Heart right ventricle (tissue), 16 donors: ENCODE measurements around the gene SPEG. TPM values are rescaled to one million over a fixed set of nuclear protein-coding genes. Genes with fewer than 3 reads are reported as not detected.

Experiments used
- ATAC-seq, 8 donors: fragments of 200-7000 bp; cut with Tn5 transposase; one replicate each; pipeline ENCODE4 v1.9.1; 2020; ENCODE audit warnings: mild to moderate bottlenecking in 8 of 8, moderate library complexity in 8 of 8, moderate number of reproducible peaks in 1 of 8
- DNase-seq, 2 donors: peaks; one replicate each; pipeline ENCODE4 v3.0.0-alpha.2; 2020
- H3K27ac ChIP-seq, 10 donors: fragments of 200-600 bp; sonication (generic) in 2 of 10; one replicate each; pipeline versions ENCODE4 v1.5.0 to v1.8.0; 2020 to 2022; ENCODE audit warnings: mild to moderate bottlenecking in 3 of 10
- H3K27me3 ChIP-seq, 7 donors: fragments of 200-600 bp; one replicate each; pipeline ENCODE4 v1.8.0; 2021 to 2022; ENCODE audit warnings: mild to moderate bottlenecking in 2 of 7
- H3K36me3 ChIP-seq, 9 donors: fragments of 200-600 bp; sonication (generic) in 1 of 9; one replicate each; pipeline versions ENCODE4 v1.5.0 to v1.8.0; 2020 to 2022; ENCODE audit warnings: mild to moderate bottlenecking in 2 of 9
- H3K4me1 ChIP-seq, 9 donors: fragments of 200-600 bp; sonication (generic) in 1 of 9; one replicate each; pipeline versions ENCODE4 v1.5.0 to v1.8.0; 2020 to 2022; ENCODE audit warnings: mild to moderate bottlenecking in 4 of 9
- H3K4me3 ChIP-seq, 10 donors: fragments of 200-600 bp; sonication (generic) in 2 of 10; one replicate each; pipeline versions ENCODE4 v1.5.0 to v1.8.0; 2020 to 2022; ENCODE audit warnings: mild to moderate bottlenecking in 7 of 10, moderate library complexity in 2 of 10
- H3K9me3 ChIP-seq, 11 donors: fragments of 200-600 bp in 10 of 11; sonication (generic) in 2 of 11; one replicate each; pipeline versions ENCODE4 v1.5.0 to v1.8.0; 2013 to 2022; ENCODE audit warnings: mild to moderate bottlenecking in 2 of 11, control low read depth in 1 of 11, moderate library complexity in 1 of 11
- WGBS, 2 donors: extraction: QIAGEN DNeasy Blood & Tissue Kit; methylation state at CpG; one replicate each; pipeline ENCODE4 v1.1.7; 2013; ENCODE audit warnings: inconsistent platforms in 1 of 2; 5-methylcytosine and 5-hydroxymethylcytosine counted together
- intact Hi-C, 10 donors: fragments of 100-400 bp; cut with DNase I; formaldehyde crosslinking; loops; one replicate each; pipeline versions ENCODE4 v1.11.1 to v1.14.2; 2022
- polyA plus RNA-seq, 2 donors: library from polyadenylated mRNA; stranded (reverse); fragments of 200-250 nt; gene quantifications; one replicate each; pipeline ENCODE4 v1.2.3, GENCODE V29; 2013
- total RNA-seq, 10 donors: library from RNA; stranded (reverse); fragmentation: NEBNext Ultra II Directional in 3 of 10; extraction: Animal tissue kit (Norgen Biotek cat#: 25700) in 3 of 10; gene quantifications; one replicate each; pipeline versions ENCODE4 v1.2.1 to v1.2.4, GENCODE V29; 2021 to 2023
- TF ChIP-seq, protein P1 (sequence below), 9 donors: fragments of 200-600 bp; sonication (generic) in 2 of 9; IDR thresholded peaks; one replicate each; pipeline versions ENCODE4 v1.5.0 to v1.8.0; 2021 to 2022; ENCODE audit warnings: antibody characterized with exemption in 9 of 9, mild to moderate bottlenecking in 5 of 9, moderate library complexity in 1 of 9
- donor health status: Arrhythmogenic right ventricular cardiomyopathy.
- donor health status: ischemic (EF 13 %, LVEDD 7.1; RV severe dilation, severe dysfunction).
- donor health status: healthy with polysubstance abuse.
- donor health status: DM: no; HTN: yes; CAD: no.
- donor health status: DM: no; HTN: no; CAD: no.
- donor health status: ischemic (EF 25% LVEDD 6.9; RV normal size, moderate dysfunction).
- donor health status: ischemic (EF 25% LVEDD 5.7; RV mildly dilated, moderate dysfunction).
- donor health status: healthy.
- donor health status: DM: yes; HTN: yes; CAD: no.
- donor health status: Ischemic cardiomyopathy.
- donor health status: ischemic (EF 35%, LVEDD 5.7; RV mildly dilated, moderate dysfunction).
- donor health status: nonischemic (EF 11% LVEDD 7.7; RV severe dilation, severe dysfunction).
- donor health status: DM: yes; HTN: yes; CAD: no.
- donor health status: PGD.
- donor health status: ischemic (EF 29% LVEDD 5.4; RV normal size, mild dysfunction).
- donor health status: nonischemic (EF 23%, LVEDD 6.1; RV moderate dilation, normal function).

The SPEG gene
- total and polyA plus RNA-seq, 12 donors, result 62.9 to 151 (median 120) TPM

DNA sequence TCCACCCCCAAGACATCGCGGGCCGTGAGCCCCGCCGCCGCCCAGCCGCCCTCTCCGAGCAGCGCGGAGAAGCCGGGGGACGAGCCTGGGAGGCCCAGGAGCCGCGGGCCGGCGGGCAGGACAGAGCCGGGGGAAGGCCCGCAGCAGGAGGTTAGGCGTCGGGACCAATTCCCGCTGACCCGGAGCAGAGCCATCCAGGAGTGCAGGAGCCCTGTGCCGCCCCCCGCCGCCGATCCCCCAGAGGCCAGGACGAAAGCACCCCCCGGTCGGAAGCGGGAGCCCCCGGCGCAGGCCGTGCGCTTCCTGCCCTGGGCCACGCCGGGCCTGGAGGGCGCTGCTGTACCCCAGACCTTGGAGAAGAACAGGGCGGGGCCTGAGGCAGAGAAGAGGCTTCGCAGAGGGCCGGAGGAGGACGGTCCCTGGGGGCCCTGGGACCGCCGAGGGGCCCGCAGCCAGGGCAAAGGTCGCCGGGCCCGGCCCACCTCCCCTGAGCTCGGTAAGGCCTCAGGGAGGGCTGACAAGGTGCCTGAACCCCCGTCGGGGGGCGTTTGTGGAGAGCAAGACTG lies 14.2 kb downstream of the SPEG start:
- peaks cover 0 to 39% (median 24%) of the 10 kb centered on the region in 7 donors for H3K27me3 ChIP-seq
- TF ChIP-seq, protein P1, sequence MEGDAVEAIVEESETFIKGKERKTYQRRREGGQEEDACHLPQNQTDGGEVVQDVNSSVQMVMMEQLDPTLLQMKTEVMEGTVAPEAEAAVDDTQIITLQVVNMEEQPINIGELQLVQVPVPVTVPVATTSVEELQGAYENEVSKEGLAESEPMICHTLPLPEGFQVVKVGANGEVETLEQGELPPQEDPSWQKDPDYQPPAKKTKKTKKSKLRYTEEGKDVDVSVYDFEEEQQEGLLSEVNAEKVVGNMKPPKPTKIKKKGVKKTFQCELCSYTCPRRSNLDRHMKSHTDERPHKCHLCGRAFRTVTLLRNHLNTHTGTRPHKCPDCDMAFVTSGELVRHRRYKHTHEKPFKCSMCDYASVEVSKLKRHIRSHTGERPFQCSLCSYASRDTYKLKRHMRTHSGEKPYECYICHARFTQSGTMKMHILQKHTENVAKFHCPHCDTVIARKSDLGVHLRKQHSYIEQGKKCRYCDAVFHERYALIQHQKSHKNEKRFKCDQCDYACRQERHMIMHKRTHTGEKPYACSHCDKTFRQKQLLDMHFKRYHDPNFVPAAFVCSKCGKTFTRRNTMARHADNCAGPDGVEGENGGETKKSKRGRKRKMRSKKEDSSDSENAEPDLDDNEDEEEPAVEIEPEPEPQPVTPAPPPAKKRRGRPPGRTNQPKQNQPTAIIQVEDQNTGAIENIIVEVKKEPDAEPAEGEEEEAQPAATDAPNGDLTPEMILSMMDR (IDR thresholded peaks at IDR 0.05), result no peak
- intact Hi-C loops, result no loop called here
- no peak overlapping the region for H3K27ac ChIP-seq
- H3K9me3 ChIP-seq, result no peaks in the 10 kb centered on the region
- no peak overlapping the region for H3K4me3 ChIP-seq
- peaks cover 19 to 76% (median 38%) of the 10 kb centered on the region in 9 donors for H3K4me1 ChIP-seq
- 45 to 49% methylated on average over 48 to 51 of the region's 51 CpGs for WGBS, 2 donors
- no peak for DNase-seq
- peaks cover 0 to 21% (median 0%) of the 10 kb centered on the region in 9 donors for H3K36me3 ChIP-seq
- ATAC-seq, result no peak

DNA sequence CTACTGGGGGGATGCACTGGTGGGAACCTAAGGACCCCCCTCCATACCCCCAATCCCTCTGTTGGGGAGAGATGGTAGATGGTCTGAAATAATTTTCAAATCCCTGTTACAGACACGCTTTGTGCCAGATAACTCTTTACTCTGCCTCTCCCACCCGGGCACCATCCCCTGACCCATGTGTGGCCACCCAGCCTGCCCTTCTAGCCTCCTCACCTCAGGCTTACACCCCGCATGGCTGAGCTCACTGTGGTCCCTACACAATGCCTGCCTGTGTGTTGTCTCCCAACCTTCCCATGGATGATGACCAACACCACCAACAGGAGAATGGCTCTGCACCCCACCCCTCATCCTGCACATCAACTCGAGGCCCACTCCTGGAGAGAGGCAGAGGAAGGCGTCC lies 15.0 kb downstream of the SPEG start:
- ATAC-seq (no peak), DNase-seq (no peak)
- intact Hi-C loops, result loop anchor here in 2 of 10 donors (5.0 to 10.0 kb wide), 2 partner anchors 45 to 47 kb away; no protein-coding TSS in a partner anchor
- TF ChIP-seq, protein P1 (IDR thresholded peaks at IDR 0.05), result no peak
- H3K9me3 ChIP-seq, result no peaks in the 10 kb centered on the region
- H3K27ac ChIP-seq, result no peak overlapping the region
- WGBS, 2 donors, result 82 to 86% methylated on average over 5 of the region's 5 CpGs
- peaks cover 0 to 21% (median 0%) of the 10 kb centered on the region in 9 donors for H3K36me3 ChIP-seq
- peaks cover 0 to 38% (median 22%) of the 10 kb centered on the region in 7 donors for H3K27me3 ChIP-seq
- peaks cover 18 to 76% (median 38%) of the 10 kb centered on the region in 9 donors for H3K4me1 ChIP-seq
- H3K4me3 ChIP-seq, result no peak overlapping the region

DNA sequence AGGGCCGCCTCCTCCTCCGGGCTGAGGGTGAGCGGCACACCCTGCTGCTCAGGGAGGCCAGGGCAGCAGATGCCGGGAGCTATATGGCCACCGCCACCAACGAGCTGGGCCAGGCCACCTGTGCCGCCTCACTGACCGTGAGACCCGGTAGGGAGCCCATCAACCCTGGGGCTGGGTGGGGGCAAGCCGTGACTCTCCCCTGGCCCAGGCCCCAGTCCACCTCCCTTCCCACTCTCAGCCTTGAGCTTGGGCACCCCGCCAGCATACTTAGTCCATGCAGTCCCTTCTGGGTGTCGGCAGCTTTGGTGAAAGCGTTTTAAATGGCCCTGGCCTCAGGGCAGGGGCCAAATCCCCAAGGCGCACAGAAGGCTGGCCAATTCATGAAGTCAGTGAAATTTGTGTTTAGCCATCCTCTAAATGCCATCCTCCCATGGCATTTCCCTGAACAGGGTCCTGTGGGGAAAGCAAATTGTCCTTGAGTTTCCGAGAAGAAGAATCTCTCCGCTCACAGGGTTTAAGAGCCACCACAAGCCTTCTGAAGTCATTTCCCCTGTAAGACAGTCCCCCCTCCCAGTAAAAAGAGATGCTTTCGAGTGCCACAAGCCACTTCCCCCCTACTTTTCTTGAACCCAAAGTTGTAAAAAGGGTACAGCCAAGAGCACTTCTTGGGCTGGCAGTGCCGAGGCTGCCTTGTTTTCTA lies 17.2 kb downstream of the SPEG start:
- TF ChIP-seq, protein P1 (IDR thresholded peaks at IDR 0.05), result no peak
- 53 to 60% methylated on average over 17 to 18 of the region's 18 CpGs for WGBS, 2 donors
- ATAC-seq (peak; percentile 22 to 61 (median 44)), DNase-seq (peak; percentile 69 to 78)
- no peaks in the 10 kb centered on the region for H3K9me3 ChIP-seq
- peaks cover 0 to 36% (median 22%) of the 10 kb centered on the region in 7 donors for H3K27me3 ChIP-seq
- peaks cover 14 to 57% (median 33%) of the 10 kb centered on the region in 9 donors for H3K4me1 ChIP-seq
- intact Hi-C loops, result loop anchor here in 2 of 10 donors (2.0 to 10.0 kb wide), 3 partner anchors 17 to 50 kb away; partner anchors contain the start of gene SPEG (in 1 of the 2)
- H3K4me3 ChIP-seq, result no peak overlapping the region
- H3K36me3 ChIP-seq, result peaks cover 0 to 26% (median 0%) of the 10 kb centered on the region in 9 donors
- peak overlapping the region; percentile 70 to 97 (median 85) for H3K27ac ChIP-seq
